ENCODE measurements around the gene R3HDM2. TPM values are rescaled to one million over a fixed set of nuclear protein-coding genes. Genes with fewer than 3 reads are reported as not detected.

Gene R3HDM2
- total RNA-seq, 1 donor from 2014 or later: 86.8 TPM

GRCh38 chr12:57214398-57214781, 216.5 kb downstream of the R3HDM2 start:
- peaks cover 32% of the 10 kb centered on the region for H3K4me1 Mint-ChIP-seq (ENCODE audit: low read depth)
- H3K27me3 Mint-ChIP-seq: peaks cover 51% of the 10 kb centered on the region
- TF ChIP-seq CTCF (IDR thresholded peaks at IDR 0.05; ENCODE audit: unreplicated experiment): peak; percentile 84
- H3K4me3 Mint-ChIP-seq (ENCODE audit: low read depth): peak overlapping the region; percentile 32
- peak; percentile 55 for DNase-seq (ENCODE audit: low spot score, unreplicated experiment)
- H3K27ac Mint-ChIP-seq: peak overlapping the region; percentile 86
- peaks cover 4% of the 10 kb centered on the region for H3K36me3 Mint-ChIP-seq (ENCODE audit: insufficient read depth)
- no peaks in the 10 kb centered on the region for H3K9me3 Mint-ChIP-seq (ENCODE audit: low read depth)

DNA sequence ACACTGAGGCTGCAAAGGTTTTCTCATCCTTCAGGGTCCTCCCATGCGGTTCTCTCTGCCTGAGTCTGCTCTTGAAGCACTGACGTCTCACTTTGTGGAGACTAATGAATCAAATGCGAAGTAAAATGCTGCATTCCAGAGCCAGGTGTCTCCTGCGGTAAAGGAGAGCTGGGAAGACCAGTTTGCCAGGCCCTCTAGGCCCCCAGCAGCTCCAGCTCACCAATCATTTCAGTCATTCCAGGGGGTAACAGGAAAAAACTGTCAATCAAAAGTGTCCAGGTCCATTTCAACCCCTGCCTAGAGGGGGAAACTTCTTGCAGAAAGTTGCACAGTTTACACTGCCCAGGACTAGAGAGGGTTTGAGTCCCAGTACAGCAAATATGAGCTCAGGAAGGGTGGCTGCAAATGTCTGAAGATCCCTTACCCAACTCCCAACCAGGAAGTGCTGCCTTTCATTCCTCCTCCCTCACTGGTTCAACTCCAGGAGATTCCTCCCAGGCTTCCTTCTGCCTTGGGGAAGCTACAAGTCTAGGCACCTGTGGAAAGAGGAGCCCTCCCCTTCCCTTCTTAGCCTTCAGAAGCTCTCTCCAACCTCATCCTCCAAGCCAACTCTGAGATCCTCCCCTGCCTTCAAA, 217.0 kb downstream of the R3HDM2 start:
- TF ChIP-seq CTCF (IDR thresholded peaks at IDR 0.05; ENCODE audit: unreplicated experiment): no peak
- peaks cover 29% of the 10 kb centered on the region for H3K4me1 Mint-ChIP-seq (ENCODE audit: low read depth)
- peak overlapping the region; percentile 86 for H3K27ac Mint-ChIP-seq
- H3K9me3 Mint-ChIP-seq (ENCODE audit: low read depth): no peaks in the 10 kb centered on the region
- H3K27me3 Mint-ChIP-seq: peaks cover 46% of the 10 kb centered on the region
- no peak overlapping the region for H3K4me3 Mint-ChIP-seq (ENCODE audit: low read depth)
- no peak for DNase-seq (ENCODE audit: low spot score, unreplicated experiment)
- peaks cover 6% of the 10 kb centered on the region for H3K36me3 Mint-ChIP-seq (ENCODE audit: insufficient read depth)

- peak; percentile 80 for DNase-seq (ENCODE audit: low spot score, unreplicated experiment)
- peaks cover 23% of the 10 kb centered on the region for H3K4me1 Mint-ChIP-seq (ENCODE audit: low read depth)
- peaks cover 39% of the 10 kb centered on the region for H3K27me3 Mint-ChIP-seq
- H3K36me3 Mint-ChIP-seq (ENCODE audit: insufficient read depth): peaks cover 6% of the 10 kb centered on the region
- H3K9me3 Mint-ChIP-seq (ENCODE audit: low read depth): no peaks in the 10 kb centered on the region
- H3K4me3 Mint-ChIP-seq (ENCODE audit: low read depth): no peak overlapping the region
- H3K27ac Mint-ChIP-seq: peak overlapping the region; percentile 44
- peak; percentile 91 for TF ChIP-seq CTCF (IDR thresholded peaks at IDR 0.05; ENCODE audit: unreplicated experiment)
Observed at GRCh38 chr12:57213058-57213715, 217.7 kb downstream of the R3HDM2 start.

- Mint-ChIP-seq H3K4me3 (ENCODE audit: low read depth) (no peak overlapping the region), H3K27ac (no peak overlapping the region), H3K36me3 (ENCODE audit: insufficient read depth) (peaks cover 8% of the 10 kb centered on the region), H3K27me3 (peaks cover 34% of the 10 kb centered on the region), H3K4me1 (ENCODE audit: low read depth) (peaks cover 23% of the 10 kb centered on the region), H3K9me3 (ENCODE audit: low read depth) (no peaks in the 10 kb centered on the region)
- TF ChIP-seq CTCF (IDR thresholded peaks at IDR 0.05; ENCODE audit: unreplicated experiment): no peak
- DNase-seq (ENCODE audit: low spot score, unreplicated experiment): no peak
Observed at GRCh38 chr12:57212701-57213057, 218.2 kb downstream of the R3HDM2 start.

GRCh38 chr12:57211791-57212700, 218.8 kb downstream of the R3HDM2 start:
- no peak for TF ChIP-seq CTCF (IDR thresholded peaks at IDR 0.05; ENCODE audit: unreplicated experiment)
- no peak for DNase-seq (ENCODE audit: low spot score, unreplicated experiment)
- H3K36me3 Mint-ChIP-seq (ENCODE audit: insufficient read depth): peaks cover 11% of the 10 kb centered on the region
- peaks cover 19% of the 10 kb centered on the region for H3K4me1 Mint-ChIP-seq (ENCODE audit: low read depth)
- H3K27ac Mint-ChIP-seq: no peak overlapping the region
- peaks cover 28% of the 10 kb centered on the region for H3K27me3 Mint-ChIP-seq
- H3K4me3 Mint-ChIP-seq (ENCODE audit: low read depth): no peak overlapping the region
- H3K9me3 Mint-ChIP-seq (ENCODE audit: low read depth): no peaks in the 10 kb centered on the region

Data from progenitor cell of endocrine pancreas (in vitro differentiated cells).